ENCODE measurements around the gene TMEM154.

Gene TMEM154, protein sequence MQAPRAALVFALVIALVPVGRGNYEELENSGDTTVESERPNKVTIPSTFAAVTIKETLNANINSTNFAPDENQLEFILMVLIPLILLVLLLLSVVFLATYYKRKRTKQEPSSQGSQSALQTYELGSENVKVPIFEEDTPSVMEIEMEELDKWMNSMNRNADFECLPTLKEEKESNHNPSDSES

DNA sequence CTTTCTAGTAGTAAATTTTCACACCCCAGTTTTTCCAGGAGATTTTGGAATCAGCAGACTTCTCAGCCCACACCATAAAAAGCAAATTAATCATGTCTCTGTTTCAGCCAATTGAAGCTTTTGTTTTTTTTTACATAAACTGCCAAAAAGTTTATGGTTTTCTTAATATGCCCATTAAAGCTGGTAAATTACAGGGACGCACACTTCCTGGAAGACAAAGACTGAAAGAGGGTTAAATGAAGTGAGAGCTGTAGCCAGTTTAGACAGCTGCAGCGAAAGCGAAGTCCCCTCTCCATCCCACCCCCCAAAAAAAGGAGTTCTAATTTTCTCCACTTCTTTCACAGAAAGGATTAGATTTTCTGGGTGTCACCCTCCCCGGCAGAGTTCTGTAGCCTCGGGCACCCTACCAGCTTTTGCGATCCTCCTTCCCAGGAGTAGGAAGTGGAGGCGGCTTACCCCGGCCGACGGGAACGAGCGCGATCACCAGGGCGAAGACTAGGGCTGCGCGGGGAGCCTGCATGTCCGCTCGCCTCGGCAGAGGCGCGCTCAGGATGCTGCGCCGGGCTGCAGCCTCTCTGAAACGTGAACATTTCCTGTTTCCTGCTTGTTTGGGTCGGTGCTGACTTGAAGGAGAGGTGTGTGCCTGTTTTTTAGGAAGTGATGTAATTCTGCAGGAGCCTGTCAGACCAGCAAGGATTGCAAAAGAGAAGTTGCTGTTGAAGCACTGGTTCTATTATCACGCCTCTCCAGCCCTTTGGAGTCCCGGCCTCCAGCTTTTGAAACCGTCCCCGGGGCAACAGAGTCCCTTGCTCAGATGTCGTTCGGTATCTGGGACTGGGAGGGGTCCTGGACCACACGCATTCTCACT lies at the start of gene TMEM154:
TMEM154 (minus strand) TSS at position 584 of the 868 bp plus-strand sequence; CDS start at position 520, 64 bp downstream.
- peak; percentile 77 for DNase-seq
- in situ Hi-C loops (cut with HindIII; ENCODE audit: low pct_ligation_motif_present, low pct_unique_long_range_greater_than_20kb, low sequenced_read_pairs) = no loop called here

DNA sequence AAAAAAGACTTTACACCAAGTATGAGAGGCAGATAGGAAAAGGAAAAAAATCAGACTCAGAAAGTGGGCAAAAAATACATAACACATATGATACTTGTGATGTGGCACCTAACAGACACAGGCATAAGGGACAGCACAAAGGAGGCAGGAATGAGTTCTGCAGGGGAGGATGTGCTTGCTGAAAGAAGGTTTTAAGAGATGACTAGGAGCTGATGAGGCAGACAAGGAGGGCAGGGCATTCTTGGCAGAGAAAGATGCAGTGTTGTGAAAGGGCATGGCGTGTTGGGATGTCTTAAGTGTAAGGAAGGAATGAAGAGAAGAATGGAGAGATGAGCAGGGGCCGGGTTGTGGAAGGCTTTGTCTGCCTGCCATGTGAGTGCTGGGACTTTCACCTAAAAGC lies 49.7 kb upstream of the TMEM154 start:
- in situ Hi-C loops (cut with HindIII; ENCODE audit: low pct_ligation_motif_present, low pct_unique_long_range_greater_than_20kb, low sequenced_read_pairs) = no loop called here
- no peak for DNase-seq

DNA sequence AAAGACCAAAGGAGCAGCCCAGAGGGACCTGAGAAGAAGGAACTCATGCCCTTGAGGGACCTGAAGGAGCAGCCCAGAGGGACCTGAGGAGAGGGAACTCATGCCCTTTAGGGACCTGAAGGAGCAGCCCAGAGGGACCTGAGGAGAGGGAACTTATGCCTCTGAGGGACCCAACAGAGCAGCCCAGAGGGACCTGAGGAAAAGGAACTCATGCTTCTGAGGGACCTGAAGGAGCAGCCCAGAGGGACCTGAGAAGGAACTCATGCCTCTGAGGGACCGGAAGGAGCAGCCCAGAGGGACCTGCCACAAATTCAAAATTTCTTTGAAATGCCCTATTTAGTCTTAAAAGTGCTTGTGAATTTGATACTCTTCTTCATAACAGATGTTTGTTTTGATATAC lies 48.5 kb upstream of the TMEM154 start:
- in situ Hi-C loops (cut with HindIII; ENCODE audit: low pct_ligation_motif_present, low pct_unique_long_range_greater_than_20kb, low sequenced_read_pairs) = no loop called here
- DNase-seq = no peak

DNA sequence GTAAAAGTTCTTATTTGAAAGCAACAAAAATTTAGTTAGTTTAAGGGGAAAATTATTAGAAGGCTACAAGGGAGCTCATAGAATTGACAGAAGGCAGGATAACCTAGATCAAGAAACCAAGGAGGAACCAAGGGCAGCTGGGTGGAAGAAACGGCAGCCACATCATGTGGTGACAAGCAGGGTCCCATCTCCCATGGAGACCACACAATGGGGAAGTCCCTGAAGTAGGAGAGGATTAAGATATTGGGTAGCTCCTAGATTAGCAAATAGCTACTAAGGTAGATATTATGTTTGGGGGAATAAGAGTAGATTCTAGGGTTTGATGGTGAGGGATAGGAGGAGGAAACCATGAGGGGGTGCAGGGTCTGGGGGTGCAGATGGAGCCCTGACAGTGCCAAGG lies 48.0 kb upstream of the TMEM154 start:
- in situ Hi-C loops (cut with HindIII; ENCODE audit: low pct_ligation_motif_present, low pct_unique_long_range_greater_than_20kb, low sequenced_read_pairs) = no loop called here
- DNase-seq = no peak

DNA sequence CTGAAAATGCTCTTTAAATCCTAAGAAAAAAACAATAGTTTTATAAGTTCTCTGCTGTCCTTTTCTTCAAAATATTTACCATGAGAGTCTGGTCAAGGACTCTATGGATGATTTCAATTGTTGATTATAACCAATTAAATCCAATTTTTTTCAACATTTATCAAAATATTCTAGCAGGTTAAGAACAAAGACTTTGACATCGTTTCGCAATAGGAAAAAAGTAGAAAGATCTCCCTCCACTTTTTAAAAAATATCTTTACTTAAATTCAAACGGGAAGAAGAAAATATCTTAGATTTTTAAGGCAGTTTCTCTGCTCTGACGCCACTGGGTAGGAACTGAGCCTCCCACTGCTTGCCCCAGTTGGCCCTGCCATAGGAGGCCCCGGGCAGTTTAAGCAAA lies 44.7 kb upstream of the TMEM154 start:
- DNase-seq = no peak
- in situ Hi-C loops (cut with HindIII; ENCODE audit: low pct_ligation_motif_present, low pct_unique_long_range_greater_than_20kb, low sequenced_read_pairs) = no loop called here

DNA sequence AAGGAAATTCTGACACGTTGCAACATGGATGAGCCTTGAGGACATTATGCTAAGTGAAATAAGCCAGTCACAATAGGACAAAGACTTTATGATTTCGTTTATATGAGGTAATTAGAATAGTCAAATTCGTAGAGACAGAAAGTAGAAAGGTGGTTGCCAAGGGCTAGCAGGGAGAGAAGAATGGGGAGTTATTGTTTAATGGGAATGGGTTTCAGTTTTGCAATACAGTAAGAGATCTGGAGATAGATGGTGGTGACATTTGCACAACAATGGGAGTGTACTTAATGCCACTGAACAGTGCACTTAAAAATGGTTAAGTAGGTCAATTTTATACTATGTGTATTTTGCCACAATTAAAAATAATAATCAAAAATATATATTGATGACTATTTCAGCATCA lies 43.4 kb upstream of the TMEM154 start:
- in situ Hi-C loops (cut with HindIII; ENCODE audit: low pct_ligation_motif_present, low pct_unique_long_range_greater_than_20kb, low sequenced_read_pairs) = no loop called here

DNA sequence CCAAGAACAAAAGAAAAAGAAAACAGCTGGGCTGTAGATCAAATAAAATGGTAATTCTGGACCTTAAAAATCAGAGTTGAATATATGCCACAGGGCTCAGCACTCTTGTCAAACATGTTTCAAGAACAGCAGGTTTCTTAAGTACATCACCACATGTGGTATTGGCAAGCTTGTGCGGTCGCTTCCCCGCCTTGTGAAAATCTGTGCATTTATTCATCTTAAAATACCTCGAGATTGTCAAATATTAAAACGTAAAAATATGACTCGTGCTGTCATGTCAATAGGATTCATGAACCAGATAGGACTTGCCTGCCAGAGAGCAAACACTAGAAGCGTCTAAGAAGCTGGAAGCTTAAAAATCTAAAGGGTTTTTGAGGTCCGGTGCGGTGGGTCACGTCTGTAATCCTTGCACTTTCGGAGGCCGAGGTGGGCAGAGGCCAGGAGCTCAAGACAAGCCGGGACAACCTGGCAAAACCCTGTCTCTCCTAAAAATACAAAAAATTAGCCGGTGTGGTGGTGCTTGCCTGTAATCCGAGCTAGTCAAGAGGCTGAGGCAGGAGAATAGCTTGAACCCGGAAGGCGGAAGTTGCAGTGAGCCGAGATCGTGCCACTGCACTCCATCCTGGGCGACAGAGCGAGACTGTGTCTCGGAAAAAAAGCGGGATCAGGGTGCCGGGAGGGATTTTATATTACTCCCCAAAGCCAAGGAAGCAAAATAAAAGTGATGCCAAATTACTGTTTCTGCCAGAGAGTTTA lies 40.2 kb upstream of the TMEM154 start:
- DNase-seq = no peak
- in situ Hi-C loops (cut with HindIII; ENCODE audit: low pct_ligation_motif_present, low pct_unique_long_range_greater_than_20kb, low sequenced_read_pairs) = no loop called here

More for the DNA sequence above, 43.4 kb upstream of the TMEM154 start:
- no peak for DNase-seq

DNA sequence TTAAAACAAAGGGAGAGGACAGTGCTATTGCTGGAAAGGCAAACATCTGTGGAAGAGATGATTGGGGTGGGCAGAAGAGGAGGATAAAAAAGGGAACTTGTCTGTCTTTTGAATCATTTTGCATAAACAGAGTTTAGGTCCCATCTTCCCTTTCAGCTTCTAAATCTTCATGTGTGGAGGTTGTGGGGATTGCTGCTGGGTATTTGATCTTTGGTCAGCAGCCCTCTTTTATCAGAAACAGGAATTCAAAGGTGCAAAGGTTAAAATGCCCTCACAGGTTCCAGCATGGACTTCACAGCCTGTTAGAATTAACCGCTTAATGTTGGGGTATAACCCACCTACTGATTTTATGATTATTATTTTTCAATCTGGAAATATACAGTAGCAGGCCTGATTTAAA lies 39.5 kb upstream of the TMEM154 start:
- no peak for DNase-seq
- in situ Hi-C loops (cut with HindIII; ENCODE audit: low pct_ligation_motif_present, low pct_unique_long_range_greater_than_20kb, low sequenced_read_pairs) = no loop called here

DNA sequence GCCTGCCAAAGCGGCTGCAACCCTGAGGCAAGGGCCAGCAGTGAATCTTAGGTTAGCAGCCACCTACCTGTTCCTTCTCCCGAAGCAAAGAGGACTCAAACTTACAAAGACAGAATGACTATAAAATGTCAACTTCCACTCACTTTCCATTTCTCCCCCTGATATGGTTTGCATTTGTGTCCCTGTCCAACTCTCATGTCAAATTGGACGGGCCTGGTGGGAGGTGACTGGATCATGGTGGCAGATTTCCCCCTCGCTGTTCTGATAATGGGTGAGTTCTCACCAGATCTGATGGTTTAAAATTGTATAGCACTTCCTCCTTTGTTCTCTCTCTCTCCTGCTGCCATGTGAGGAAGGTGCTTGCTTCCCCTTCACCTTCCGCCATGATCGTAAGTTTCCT lies 35.3 kb upstream of the TMEM154 start:
- in situ Hi-C loops (cut with HindIII; ENCODE audit: low pct_ligation_motif_present, low pct_unique_long_range_greater_than_20kb, low sequenced_read_pairs) = no loop called here
- no peak for DNase-seq

DNA sequence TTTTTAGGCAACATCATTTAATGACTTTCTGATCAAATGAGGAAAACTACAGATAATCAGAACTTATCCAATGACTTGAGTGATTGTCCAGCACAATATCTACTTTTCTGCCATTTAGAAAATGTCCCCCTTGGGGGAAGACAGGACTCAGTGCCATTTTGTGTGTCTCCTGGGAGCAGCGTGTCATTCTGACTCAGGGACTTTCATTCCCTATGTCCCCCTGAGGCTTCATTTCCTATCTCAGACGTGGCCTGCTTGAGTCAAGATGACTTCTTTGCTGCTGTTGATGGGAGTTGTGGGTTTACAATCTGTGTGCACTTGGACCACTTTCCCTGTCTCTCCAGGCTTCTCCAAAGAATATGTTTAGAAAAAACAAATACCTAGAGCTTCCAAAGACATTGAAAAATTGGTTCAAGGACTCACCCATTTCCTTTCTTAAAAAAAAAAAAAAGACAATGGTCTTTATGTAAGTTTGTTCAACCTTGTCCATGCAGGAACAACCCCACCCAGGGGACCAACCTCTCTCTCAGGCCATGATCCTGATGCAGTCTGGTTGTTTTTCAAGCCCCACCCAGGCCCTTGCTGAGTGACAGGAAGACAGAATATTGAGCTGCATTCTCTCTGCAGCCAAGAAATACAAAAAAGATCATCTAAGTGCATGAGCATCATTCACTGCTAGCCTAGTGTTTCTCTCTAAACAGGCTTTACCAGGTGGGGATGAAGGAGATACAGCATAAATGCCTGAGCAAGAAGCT lies 34.3 kb upstream of the TMEM154 start:
- DNase-seq = no peak
- in situ Hi-C loops (cut with HindIII; ENCODE audit: low pct_ligation_motif_present, low pct_unique_long_range_greater_than_20kb, low sequenced_read_pairs) = no loop called here

DNA sequence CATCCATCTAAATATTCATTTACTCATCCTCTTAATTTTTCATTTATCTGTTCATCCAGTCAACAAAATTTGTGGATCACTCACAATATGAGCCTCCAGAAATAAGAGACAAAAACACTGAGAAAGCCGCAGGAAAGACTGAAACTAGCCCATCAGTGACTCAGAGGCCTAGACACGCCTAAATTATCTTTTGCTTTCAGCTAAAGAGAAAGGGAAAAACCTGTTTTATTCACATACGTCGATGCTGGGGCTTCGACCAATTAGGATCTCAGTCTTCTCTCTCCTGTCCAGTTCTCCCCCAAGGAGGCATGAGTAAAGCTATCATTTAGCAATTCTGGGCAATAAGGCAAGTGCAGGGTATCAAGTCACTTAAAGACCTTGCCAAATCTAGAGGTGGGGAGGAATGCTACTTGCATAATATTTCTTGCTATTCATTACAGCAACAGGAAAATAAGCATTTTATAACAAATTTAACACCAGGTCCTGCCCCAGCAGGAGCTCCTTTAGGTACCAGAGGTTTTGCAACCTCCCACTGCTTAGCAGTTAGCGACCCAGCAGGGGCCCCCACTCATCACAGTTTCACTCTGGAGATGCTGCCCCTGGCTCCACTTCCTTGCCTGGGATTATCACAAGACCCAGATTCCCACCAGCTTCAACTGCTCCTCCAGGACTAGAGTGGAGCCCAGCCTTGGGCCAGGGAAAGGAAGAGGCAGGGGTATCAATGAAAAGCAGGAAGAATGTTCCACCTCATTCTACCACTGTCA lies 30.1 kb upstream of the TMEM154 start:
- in situ Hi-C loops (cut with HindIII; ENCODE audit: low pct_ligation_motif_present, low pct_unique_long_range_greater_than_20kb, low sequenced_read_pairs) = no loop called here
- no peak for DNase-seq

DNA sequence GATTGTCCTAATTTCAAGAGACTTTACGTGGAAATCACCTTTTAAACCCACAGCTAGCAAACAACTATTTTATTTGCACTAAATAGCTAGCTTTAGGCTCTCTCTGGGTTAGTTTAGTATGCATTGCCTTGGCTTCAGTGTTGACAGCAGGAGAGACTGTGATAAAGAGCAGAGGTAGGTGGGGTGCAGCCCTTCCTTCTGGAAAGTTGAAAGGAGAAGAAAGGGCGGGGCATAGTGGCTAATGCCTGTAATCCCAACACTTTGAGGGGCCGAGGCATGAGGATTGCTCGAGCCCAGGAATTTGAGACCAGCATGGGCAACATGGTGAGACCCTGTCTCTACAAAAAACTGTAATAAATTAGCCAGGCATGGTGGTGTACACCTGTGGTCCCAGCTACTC lies 29.0 kb upstream of the TMEM154 start:
- in situ Hi-C loops (cut with HindIII; ENCODE audit: low pct_ligation_motif_present, low pct_unique_long_range_greater_than_20kb, low sequenced_read_pairs) = no loop called here
- no peak for DNase-seq

DNA sequence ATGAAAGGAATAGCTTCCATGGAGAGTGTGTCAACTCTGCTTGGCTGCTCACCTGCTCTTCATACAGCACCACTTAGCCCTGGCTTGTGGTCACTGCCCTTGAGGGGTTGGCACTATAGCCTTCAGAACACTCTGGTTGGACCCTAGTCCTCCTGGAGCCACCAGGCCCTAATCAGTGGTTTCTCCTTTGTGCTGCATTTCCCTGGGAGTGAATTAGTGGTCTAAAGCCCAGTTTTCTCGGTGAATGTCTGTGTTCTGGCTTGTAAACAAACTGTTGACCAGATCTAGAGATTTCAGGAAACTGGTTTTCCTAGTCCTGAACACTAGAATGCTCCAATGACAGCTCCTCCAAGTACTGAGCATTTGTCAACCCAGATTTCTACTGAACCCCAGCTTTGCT lies 28.6 kb upstream of the TMEM154 start:
- DNase-seq = no peak
- in situ Hi-C loops (cut with HindIII; ENCODE audit: low pct_ligation_motif_present, low pct_unique_long_range_greater_than_20kb, low sequenced_read_pairs) = no loop called here

DNA sequence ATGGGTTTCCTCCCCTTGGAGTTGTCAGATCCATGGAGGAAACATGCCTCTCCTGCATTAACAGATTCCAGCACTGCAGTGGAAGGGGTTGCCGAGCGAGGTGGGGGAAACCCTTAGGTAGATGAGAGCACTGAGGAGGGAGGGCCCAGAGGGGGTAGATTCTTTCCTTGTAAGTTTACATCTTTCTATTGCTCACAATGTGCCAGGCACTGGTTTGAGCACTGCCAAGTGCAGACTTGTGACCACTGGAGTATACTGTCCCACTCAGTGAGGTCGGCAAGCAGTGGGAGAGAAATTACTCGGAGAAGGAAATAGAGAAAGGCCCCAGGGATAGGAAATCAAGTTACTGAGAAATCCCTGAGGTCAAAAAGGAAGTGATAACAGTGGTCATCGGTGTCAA lies 27.8 kb upstream of the TMEM154 start:
- in situ Hi-C loops (cut with HindIII; ENCODE audit: low pct_ligation_motif_present, low pct_unique_long_range_greater_than_20kb, low sequenced_read_pairs) = no loop called here
- no peak for DNase-seq

DNA sequence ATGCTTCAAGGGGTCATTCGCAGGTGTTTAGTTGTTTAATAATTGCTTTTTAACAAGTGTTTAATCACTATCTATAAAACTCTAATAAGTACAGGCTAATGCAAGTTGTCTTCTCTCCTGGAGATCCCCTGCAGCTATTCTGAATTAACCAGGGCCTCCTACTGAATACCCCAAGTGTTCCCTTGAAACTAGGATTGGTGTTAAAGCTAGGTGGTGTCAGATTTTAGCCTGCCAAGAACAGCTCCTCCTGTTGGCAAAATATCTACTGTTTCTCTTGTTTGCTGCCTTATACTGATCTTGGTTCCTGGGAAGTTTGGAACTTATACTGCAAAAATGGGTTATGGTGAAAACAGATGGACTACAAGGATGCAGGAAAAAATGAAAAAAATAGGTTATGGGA lies 26.1 kb upstream of the TMEM154 start:
- no peak for DNase-seq
- in situ Hi-C loops (cut with HindIII; ENCODE audit: low pct_ligation_motif_present, low pct_unique_long_range_greater_than_20kb, low sequenced_read_pairs) = no loop called here

DNA sequence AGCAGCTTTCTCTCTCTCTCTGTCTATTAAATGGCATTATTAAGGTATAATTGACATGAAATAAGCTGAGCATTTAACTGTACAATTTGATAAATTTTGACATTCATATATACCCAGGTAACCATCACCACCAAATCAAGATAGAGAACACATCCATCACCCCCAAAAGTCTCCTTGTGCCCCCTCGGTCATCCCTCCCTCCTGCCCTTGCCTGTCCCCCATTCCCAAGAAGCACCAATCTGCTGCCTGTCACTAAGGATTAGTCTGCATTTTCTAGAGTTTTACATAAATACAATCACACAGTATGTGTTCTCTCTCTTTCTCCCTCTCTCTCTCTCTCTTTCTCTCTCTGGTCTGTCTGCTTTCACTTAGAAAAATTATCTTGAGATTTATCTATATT lies 25.0 kb upstream of the TMEM154 start:
- in situ Hi-C loops (cut with HindIII; ENCODE audit: low pct_ligation_motif_present, low pct_unique_long_range_greater_than_20kb, low sequenced_read_pairs) = no loop called here
- no peak for DNase-seq

DNA sequence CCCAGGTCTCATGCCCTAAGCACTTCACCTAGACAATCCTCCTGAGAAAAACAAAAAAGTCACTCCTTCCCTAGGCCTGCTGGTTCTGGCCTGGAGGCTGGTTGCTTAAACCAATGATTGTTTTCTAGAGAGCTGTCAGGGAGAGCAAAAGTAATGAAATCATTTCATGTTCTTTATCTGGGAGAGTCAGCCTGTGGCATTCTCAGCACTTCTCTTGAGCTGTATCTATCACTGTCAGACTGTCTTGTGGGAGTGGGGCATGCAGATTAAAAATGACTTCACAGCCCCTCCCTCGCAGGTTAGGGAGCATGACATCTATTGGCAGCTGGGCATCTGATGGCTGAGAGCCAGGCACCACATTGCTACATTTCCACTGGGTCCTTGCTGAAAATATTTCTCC lies 20.4 kb upstream of the TMEM154 start:
- in situ Hi-C loops (cut with HindIII; ENCODE audit: low pct_ligation_motif_present, low pct_unique_long_range_greater_than_20kb, low sequenced_read_pairs) = no loop called here
- DNase-seq = no peak

DNA sequence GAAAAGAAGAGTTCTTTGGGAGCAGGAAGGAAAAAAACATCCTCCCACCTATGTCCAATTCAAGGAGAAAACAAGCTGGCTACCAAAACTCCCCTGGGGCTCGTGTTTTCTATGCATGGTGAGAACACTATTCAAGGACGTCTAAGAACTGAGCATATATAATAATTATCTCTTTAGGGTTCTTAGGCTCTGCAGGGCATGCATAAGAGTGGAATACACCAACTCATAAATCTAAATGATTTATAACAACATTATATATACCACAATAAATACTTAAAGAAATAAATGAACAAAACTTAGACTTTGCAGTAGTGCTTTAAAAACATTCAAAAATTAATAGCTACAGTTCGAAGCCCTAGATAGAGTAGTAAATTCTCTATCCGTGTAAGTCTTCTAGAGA lies 19.5 kb upstream of the TMEM154 start:
- no peak for DNase-seq
- in situ Hi-C loops (cut with HindIII; ENCODE audit: low pct_ligation_motif_present, low pct_unique_long_range_greater_than_20kb, low sequenced_read_pairs) = no loop called here
